GM13977 (cell line): Measurements from ENCODE around the gene RNASEH2B.

Experiments used
- DNase-seq: peaks from one replicate; pipeline ENCODE4 v3.0.0; 2012; ENCODE audit warnings: low spot score
- CTCF ChIP-seq: IDR thresholded peaks from 2 replicates; pipeline ENCODE4 v1.5.1; 2012; ENCODE audit warnings: mild to moderate bottlenecking, control low read depth; ENCODE audit not compliant: insufficient read depth; ENCODE audit errors: extremely low read depth, missing control alignments
- in situ Hi-C: fragments of 300-500 bp; cut with MboI; formaldehyde crosslinking; loops from one replicate; pipeline ENCODE4 v1.12.0; 2022; ENCODE audit warnings: low sequenced_read_pairs, low pct_unique_long_range_greater_than_20kb, mixed read lengths, inconsistent platforms; ENCODE audit not compliant: unreplicated experiment

RNASEH2B gene

GRCh38 chr13:50917572-50917971, 8.0 kb downstream of the RNASEH2B start:
- in situ Hi-C loops = loop anchor here (10.0 to 25.0 kb wide), 2 partner anchors 830 to 943 kb away; no protein-coding TSS in a partner anchor
- no peak for TF ChIP-seq CTCF
- no peak for DNase-seq

GRCh38 chr13:50918567-50918966, 9.0 kb downstream of the RNASEH2B start:
- TF ChIP-seq CTCF = no peak
- in situ Hi-C loops = loop anchor here (10.0 to 25.0 kb wide), 2 partner anchors 831 to 944 kb away; no protein-coding TSS in a partner anchor
- DNase-seq = no peak

- no peak for TF ChIP-seq CTCF
- in situ Hi-C loops = loop anchor here (10.0 to 25.0 kb wide), 2 partner anchors 832 to 944 kb away; no protein-coding TSS in a partner anchor
- DNase-seq = no peak
Observed at GRCh38 chr13:50919277-50919676, 9.7 kb downstream of the RNASEH2B start.

- in situ Hi-C loops = loop anchor here (25.0 kb wide), 1 partner anchor 834 kb away; no protein-coding TSS in a partner anchor
- no peak for TF ChIP-seq CTCF
Observed at GRCh38 chr13:50921706-50922105, 12.1 kb downstream of the RNASEH2B start.

GRCh38 chr13:50923272-50923671, 13.7 kb downstream of the RNASEH2B start:
- in situ Hi-C loops = loop anchor here (25.0 kb wide), 1 partner anchor 836 kb away; no protein-coding TSS in a partner anchor
- TF ChIP-seq CTCF = no peak
- DNase-seq = no peak

More at GRCh38 chr13:50921706-50922105, 12.1 kb downstream of the RNASEH2B start:
- DNase-seq = no peak

- DNase-seq = no peak
- no peak for TF ChIP-seq CTCF
- in situ Hi-C loops = loop anchor here (25.0 kb wide), 1 partner anchor 837 kb away; no protein-coding TSS in a partner anchor
Observed at GRCh38 chr13:50924025-50924424, 14.4 kb downstream of the RNASEH2B start.
